H1 (cell line): Measurements from ENCODE around the gene APLP2.

ENCODE experiments used
- BRCA1 ChIP-seq: IDR thresholded peaks from 2 replicates; pipeline ENCODE4 v1.6.1; 2012; ENCODE audit warnings: low read depth, low read length, improper control_type of control experiment
- CREB1 ChIP-seq: IDR thresholded peaks from 2 replicates; pipeline ENCODE4 v1.6.1; 2012; ENCODE audit warnings: inconsistent platforms
- EP300 ChIP-seq, 2 experiments: IDR thresholded peaks; 1 replicate in 1 of 2; 2 replicates in 1 of 2; pipeline ENCODE4 v1.6.1; 2011 to 2012; ENCODE audit warnings: low read depth in 2 of 2, low read length in 2 of 2, mild to moderate bottlenecking in 2 of 2, borderline replicate concordance in 1 of 2, inconsistent platforms in 1 of 2, moderate library complexity in 1 of 2
- GTF2F1 ChIP-seq: IDR thresholded peaks from 2 replicates; pipeline ENCODE4 v1.6.1; 2012; ENCODE audit warnings: low read depth, low read length, improper control_type of control experiment, borderline replicate concordance
- POLR2AphosphoS5 ChIP-seq: IDR thresholded peaks from 2 replicates; pipeline ENCODE4 v1.6.1; 2011; ENCODE audit warnings: low read depth, low read length
- SP1 ChIP-seq: IDR thresholded peaks from 2 replicates; pipeline ENCODE4 v1.6.1; 2011; ENCODE audit warnings: low read depth, low read length
- TF ChIP-seq, protein P1 (sequence below), 3 experiments: IDR thresholded peaks; 1 replicate in 2 of 3; 2 replicates in 1 of 3; pipeline versions ENCODE4 v1.5.1 to v1.6.1; 2011; ENCODE audit warnings: low read length in 3 of 3, mild to moderate bottlenecking in 3 of 3, inconsistent platforms in 2 of 3, low read depth in 1 of 3, moderate library complexity in 1 of 3; ENCODE audit not compliant: insufficient read depth in 1 of 3; ENCODE audit errors: control extremely low read depth in 1 of 3

DNA sequence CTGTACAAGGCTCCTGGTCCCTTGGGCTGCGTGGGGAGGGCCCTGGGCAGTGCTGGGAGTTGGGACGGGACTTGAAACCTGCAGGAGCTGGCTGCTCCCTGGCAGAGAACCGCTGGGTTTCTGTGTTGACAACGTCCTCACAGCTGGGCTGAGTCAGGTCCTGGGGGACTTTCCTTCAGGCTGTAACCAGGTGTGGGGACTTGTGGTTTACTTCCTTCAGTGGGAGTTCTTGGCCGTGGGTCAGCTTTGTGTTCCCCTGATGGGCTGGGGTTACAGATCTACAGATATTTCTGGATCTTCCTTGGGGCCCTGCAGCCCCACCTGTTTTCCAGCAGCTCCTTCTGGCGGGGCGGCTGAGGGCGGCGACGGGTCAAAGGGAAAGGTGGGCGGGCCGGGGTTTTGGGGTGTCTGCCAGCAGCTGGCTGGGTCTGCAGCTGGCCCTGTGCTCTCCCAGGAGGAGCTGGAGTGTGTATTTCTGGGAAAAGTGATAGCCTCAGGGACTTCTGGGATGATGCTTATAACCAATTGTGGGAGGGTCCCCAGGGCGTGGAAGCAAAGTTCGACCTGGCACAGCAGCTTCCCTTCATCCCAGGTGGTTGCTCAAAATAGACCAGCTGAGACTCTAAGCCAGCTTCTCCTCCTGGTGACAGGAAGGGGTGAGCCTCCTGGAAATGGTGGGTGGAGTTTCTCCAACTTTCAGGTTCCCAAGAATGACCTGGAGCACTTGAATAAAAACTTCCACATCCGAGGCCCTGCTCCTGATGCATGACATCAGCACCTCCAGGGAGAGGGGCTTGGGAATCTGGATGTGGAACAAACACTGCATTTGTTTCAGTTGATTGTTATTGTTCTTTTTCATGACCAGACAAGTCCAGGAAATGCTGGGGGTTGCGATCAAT lies 109.0 kb downstream of the APLP2 start:
- no peak for TF ChIP-seq CREB1
- no peak for TF ChIP-seq GTF2F1
- TF ChIP-seq EP300 (IDR thresholded peaks at IDR 0.05; ENCODE audit: borderline replicate concordance in 1 of 2, low read depth in 2 of 2, low read length in 2 of 2), result no peak
- TF ChIP-seq, protein P1, sequence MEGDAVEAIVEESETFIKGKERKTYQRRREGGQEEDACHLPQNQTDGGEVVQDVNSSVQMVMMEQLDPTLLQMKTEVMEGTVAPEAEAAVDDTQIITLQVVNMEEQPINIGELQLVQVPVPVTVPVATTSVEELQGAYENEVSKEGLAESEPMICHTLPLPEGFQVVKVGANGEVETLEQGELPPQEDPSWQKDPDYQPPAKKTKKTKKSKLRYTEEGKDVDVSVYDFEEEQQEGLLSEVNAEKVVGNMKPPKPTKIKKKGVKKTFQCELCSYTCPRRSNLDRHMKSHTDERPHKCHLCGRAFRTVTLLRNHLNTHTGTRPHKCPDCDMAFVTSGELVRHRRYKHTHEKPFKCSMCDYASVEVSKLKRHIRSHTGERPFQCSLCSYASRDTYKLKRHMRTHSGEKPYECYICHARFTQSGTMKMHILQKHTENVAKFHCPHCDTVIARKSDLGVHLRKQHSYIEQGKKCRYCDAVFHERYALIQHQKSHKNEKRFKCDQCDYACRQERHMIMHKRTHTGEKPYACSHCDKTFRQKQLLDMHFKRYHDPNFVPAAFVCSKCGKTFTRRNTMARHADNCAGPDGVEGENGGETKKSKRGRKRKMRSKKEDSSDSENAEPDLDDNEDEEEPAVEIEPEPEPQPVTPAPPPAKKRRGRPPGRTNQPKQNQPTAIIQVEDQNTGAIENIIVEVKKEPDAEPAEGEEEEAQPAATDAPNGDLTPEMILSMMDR (IDR thresholded peaks at IDR 0.05; ENCODE audit: control extremely low read depth in 1 of 3, insufficient read depth in 1 of 3, low read depth in 1 of 3, low read length in 3 of 3), result no peak
- TF ChIP-seq SP1, result no peak
- TF ChIP-seq BRCA1, result no peak
- TF ChIP-seq POLR2AphosphoS5, result no peak
